B cell (primary cell): Measurements from ENCODE around the gene SOAT2. TPM values are rescaled to one million over a fixed set of nuclear protein-coding genes. Genes with fewer than 3 reads are reported as not detected.

Source experiments
- ATAC-seq: fragments of 200-7000 bp; cut with Tn5 transposase; one replicate; pipeline ENCODE4 v1.10.0; 2021; ENCODE audit warnings: low read depth, mild to moderate bottlenecking, moderate number of reproducible peaks, moderate library complexity
- CTCF ChIA-PET: fragments of 350-600 bp; sonication (Branson Sonifier 250); formaldehyde crosslinking; loops from one replicate; lab custom pipeline; 2021; ENCODE audit warnings: antibody characterized with exemption, inconsistent platforms; lab: Charles Lee
- POLR2A ChIA-PET: fragments of 350-600 bp; sonication (Branson Sonifier 250); formaldehyde crosslinking; loops from one replicate; lab custom pipeline; 2021; ENCODE audit warnings: antibody characterized with exemption; lab: Charles Lee
- DNase-seq: peaks from one replicate; pipeline ENCODE4 v3.0.0; 2013
- H2AFZ ChIP-seq: 2 replicates; pipeline ENCODE4 v1.6.1; 2012; ENCODE audit warnings: mild to moderate bottlenecking, low read depth, low read length; ENCODE audit not compliant: insufficient read depth, poor library complexity, severe bottlenecking
- H3K27ac ChIP-seq, 2 donors: 1 replicate in 1 of 2; 2 replicates in 1 of 2; pipeline ENCODE4 v1.5.1; 2012 to 2013; ENCODE audit warnings: low read length in 2 of 2, mild to moderate bottlenecking in 2 of 2, moderate library complexity in 1 of 2
- H3K27me3 ChIP-seq, 4 experiments: fragments of 200-600 bp in 1 of 4; sonication (generic) in 1 of 4; replicated peaks in 1 of 4; 1 replicate in 2 of 4; 2 replicates in 2 of 4; pipeline versions ENCODE4 v1.6.1 to v1.7.0; 2013 to 2016; ENCODE audit warnings: low read length in 3 of 4, mild to moderate bottlenecking in 2 of 4, mixed read lengths in 1 of 4, moderate library complexity in 1 of 4; ENCODE audit not compliant: insufficient read depth in 4 of 4, control insufficient read depth in 3 of 4; ENCODE audit errors: control extremely low read depth in 1 of 4
- H3K36me3 ChIP-seq, 2 experiments: replicated peaks in 1 of 2; 1 replicate in 1 of 2; 2 replicates in 1 of 2; pipeline versions ENCODE4 v1.6.1 to v1.7.1; 2013; ENCODE audit warnings: low read length in 1 of 2; ENCODE audit not compliant: insufficient read depth in 2 of 2, control insufficient read depth in 1 of 2; ENCODE audit errors: control extremely low read depth in 1 of 2, extremely low read depth in 1 of 2
- H3K4me1 ChIP-seq, 2 donors: fragments of 200-600 bp in 1 of 2; sonication (generic) in 1 of 2; 1 replicate in 1 of 2; 2 replicates in 1 of 2; pipeline versions ENCODE4 v1.5.1 to v1.6.1; 2013 to 2017; ENCODE audit warnings: low read length in 2 of 2; ENCODE audit not compliant: control insufficient read depth in 2 of 2, insufficient read depth in 2 of 2
- H3K4me2 ChIP-seq: replicated peaks from 2 replicates; pipeline ENCODE3; 2012; ENCODE audit warnings: mild to moderate bottlenecking, low read depth, low read length; ENCODE audit not compliant: poor library complexity, severe bottlenecking
- H3K4me3 ChIP-seq, 5 experiments: fragments of 200-600 bp in 1 of 5; sonication (generic) in 1 of 5; 1 replicate in 3 of 5; 2 replicates in 2 of 5; pipeline versions ENCODE4 v1.5.1 to v1.7.0; 2011 to 2016; ENCODE audit warnings: low read length in 4 of 5, mild to moderate bottlenecking in 4 of 5, low read depth in 2 of 5, control low read depth in 1 of 5, moderate library complexity in 1 of 5; ENCODE audit not compliant: insufficient read depth in 1 of 5; ENCODE audit errors: control extremely low read depth in 1 of 5, extremely low read depth in 1 of 5
- H3K79me2 ChIP-seq: fragments of 200-600 bp; sonication (generic); one replicate; pipeline ENCODE4 v1.6.0; 2016; ENCODE audit warnings: low read length; ENCODE audit not compliant: control insufficient read depth, insufficient read depth
- H3K9ac ChIP-seq: fragments of 200-600 bp; sonication (generic); 2 replicates; pipeline ENCODE4 v1.6.1; 2017; ENCODE audit warnings: mild to moderate bottlenecking, low read length, moderate library complexity
- H3K9me3 ChIP-seq, 3 donors: one replicate each; pipeline versions ENCODE4 v1.6.1 to v1.7.1; 2013; ENCODE audit warnings: low read length in 2 of 3; ENCODE audit not compliant: control insufficient read depth in 2 of 3, insufficient read depth in 1 of 3; ENCODE audit errors: control extremely low read depth in 1 of 3
- H4K20me1 ChIP-seq: 2 replicates; pipeline ENCODE4 v1.6.0; 2012; ENCODE audit warnings: mild to moderate bottlenecking, low read length; ENCODE audit not compliant: insufficient read depth, control insufficient read depth, poor library complexity, severe bottlenecking
- H3K27ac Mint-ChIP-seq: one replicate; pipeline ENCODE4 v1.8.0; 2021; ENCODE audit warnings: mixed read lengths
- H3K27me3 Mint-ChIP-seq: one replicate; pipeline ENCODE4 v1.8.0; 2021; ENCODE audit warnings: mixed read lengths
- H3K4me1 Mint-ChIP-seq: one replicate; pipeline ENCODE4 v1.8.0; 2021; ENCODE audit warnings: mixed read lengths
- H3K4me3 Mint-ChIP-seq: one replicate; pipeline ENCODE4 v1.8.0; 2021; ENCODE audit warnings: mixed read lengths
- H3K9me3 Mint-ChIP-seq: one replicate; pipeline ENCODE4 v1.8.0; 2022; ENCODE audit warnings: mixed read lengths; ENCODE audit not compliant: insufficient read depth
- EZH2 ChIP-seq: IDR thresholded peaks from 2 replicates; pipeline ENCODE4 v1.6.1; 2012; ENCODE audit warnings: borderline replicate concordance, low read depth, mild to moderate bottlenecking, moderate library complexity, low read length; ENCODE audit not compliant: insufficient read depth, poor library complexity, severe bottlenecking
- WGBS: methylation state at CpG from one replicate; pipeline ENCODE4 v1.1.5; 2013; ENCODE audit warnings: missing lambda C conversion rate; ENCODE audit not compliant: insufficient coverage; 5-methylcytosine and 5-hydroxymethylcytosine counted together
- intact Hi-C: fragments of 100-400 bp; cut with micrococcal nuclease; formaldehyde crosslinking; loops from one replicate; pipeline ENCODE4 v1.10.0; 2022
- polyA plus RNA-seq: library from polyadenylated mRNA; depleted of rRNA; stranded (reverse); fragments of >200 nt; gene quantifications from 2 replicates; pipeline ENCODE4 v1.2.3, GENCODE V29; 2012
- total RNA-seq, 2 donors: library from RNA; stranded (reverse); fragments of 120-200 nt in 1 of 2; gene quantifications; 1 replicate in 1 of 2; 2 replicates in 1 of 2; pipeline versions ENCODE4 v1.2.3 to v1.2.4, GENCODE V29; 2013 to 2022
- TF ChIP-seq, protein P1 (sequence below): fragments of 200-600 bp; IDR thresholded peaks from one replicate; pipeline ENCODE4 v1.8.0; 2022; ENCODE audit warnings: antibody characterized with exemption, mild to moderate bottlenecking

SOAT2 gene
- total and polyA plus RNA-seq, 2 donors (not counting 1 experiment from before 2014, with no cell fraction given) = 0.31 TPM; not detected in 1

DNA sequence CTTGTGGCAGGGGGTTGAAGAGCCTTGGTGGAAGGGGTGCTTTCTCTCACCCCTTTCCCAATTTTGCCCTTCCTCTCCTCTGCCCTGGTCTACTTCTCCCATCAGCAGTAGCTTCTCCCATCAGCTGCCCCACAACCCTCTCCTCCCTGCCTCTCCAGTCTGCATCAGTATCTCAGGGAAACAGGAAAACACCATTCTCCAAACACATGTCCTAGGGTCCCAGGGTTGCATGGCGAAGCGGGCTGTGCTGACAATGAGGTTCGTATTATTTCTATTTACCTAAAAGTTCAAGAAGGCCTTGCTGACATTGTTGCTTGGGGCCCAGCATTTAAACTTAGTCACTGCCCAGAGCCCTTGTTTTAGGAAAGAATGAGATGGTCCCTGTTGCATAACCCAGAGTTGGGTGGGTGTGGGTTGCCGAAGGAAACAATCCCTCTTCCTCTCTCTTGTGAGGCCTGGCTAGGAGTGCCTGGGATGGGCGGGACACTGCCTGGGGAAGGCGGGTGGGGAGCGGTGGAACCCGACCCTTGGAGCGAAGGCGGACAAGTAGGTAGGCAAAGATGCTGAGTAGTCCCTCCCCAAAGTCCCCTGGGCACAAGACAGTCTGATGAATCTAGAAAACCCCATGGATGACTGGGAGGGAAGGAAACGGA is 7.1 kb upstream of the SOAT2 start:
- peaks cover 25% of the 10 kb centered on the region for H3K27me3 Mint-ChIP-seq
- Histone ChIP-seq H3K9me3 (no peaks in the 10 kb centered on the region), H4K20me1 (no peaks in the 10 kb centered on the region), H3K4me3 (no peak overlapping the region), H3K27me3 (peaks cover 0 to 18% (median 8%) of the 10 kb centered on the region in 4 experiments), H3K4me1 (peaks cover 18 to 23% of the 10 kb centered on the region in 2 donors), H3K36me3 (no peaks in the 10 kb centered on the region), H3K79me2 (no peaks in the 10 kb centered on the region), H3K4me2 (no peak overlapping the region), H2AFZ (no peak overlapping the region), H3K9ac (no peak overlapping the region), H3K27ac (no peak overlapping the region)
- POLR2A ChIA-PET = no interaction called here
- H3K9me3 Mint-ChIP-seq = no peaks in the 10 kb centered on the region
- intact Hi-C loops = loop anchor here (5.0 kb wide), 1 partner anchor 44 kb away; the partner anchor contains the start of gene TNS2
- H3K4me3 Mint-ChIP-seq = peak overlapping the region; percentile 44
- peaks cover 28% of the 10 kb centered on the region for H3K4me1 Mint-ChIP-seq
- CTCF ChIA-PET = interaction anchor here (3.4 to 13.1 kb wide), 2 partner anchors 11 to 29 kb away, joined by 22 to 344 read pairs; no protein-coding TSS in a partner anchor
- no peak for ATAC-seq
- H3K27ac Mint-ChIP-seq = no peak overlapping the region
- no peak for TF ChIP-seq EZH2
- TF ChIP-seq, protein P1, sequence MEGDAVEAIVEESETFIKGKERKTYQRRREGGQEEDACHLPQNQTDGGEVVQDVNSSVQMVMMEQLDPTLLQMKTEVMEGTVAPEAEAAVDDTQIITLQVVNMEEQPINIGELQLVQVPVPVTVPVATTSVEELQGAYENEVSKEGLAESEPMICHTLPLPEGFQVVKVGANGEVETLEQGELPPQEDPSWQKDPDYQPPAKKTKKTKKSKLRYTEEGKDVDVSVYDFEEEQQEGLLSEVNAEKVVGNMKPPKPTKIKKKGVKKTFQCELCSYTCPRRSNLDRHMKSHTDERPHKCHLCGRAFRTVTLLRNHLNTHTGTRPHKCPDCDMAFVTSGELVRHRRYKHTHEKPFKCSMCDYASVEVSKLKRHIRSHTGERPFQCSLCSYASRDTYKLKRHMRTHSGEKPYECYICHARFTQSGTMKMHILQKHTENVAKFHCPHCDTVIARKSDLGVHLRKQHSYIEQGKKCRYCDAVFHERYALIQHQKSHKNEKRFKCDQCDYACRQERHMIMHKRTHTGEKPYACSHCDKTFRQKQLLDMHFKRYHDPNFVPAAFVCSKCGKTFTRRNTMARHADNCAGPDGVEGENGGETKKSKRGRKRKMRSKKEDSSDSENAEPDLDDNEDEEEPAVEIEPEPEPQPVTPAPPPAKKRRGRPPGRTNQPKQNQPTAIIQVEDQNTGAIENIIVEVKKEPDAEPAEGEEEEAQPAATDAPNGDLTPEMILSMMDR = no peak
- WGBS = 80% methylated on average over 2 of the region's 11 CpGs
- no peak for DNase-seq

GRCh38 chr12:53096759-53097158 is 6.5 kb upstream of the SOAT2 start:
- Mint-ChIP-seq H3K4me1 (peaks cover 28% of the 10 kb centered on the region), H3K27me3 (peaks cover 21% of the 10 kb centered on the region), H3K9me3 (no peaks in the 10 kb centered on the region), H3K27ac (peak overlapping the region; percentile 53), H3K4me3 (peak overlapping the region; percentile 90)
- no peak for TF ChIP-seq EZH2
- TF ChIP-seq, protein P1 = no peak
- ATAC-seq (no peak), DNase-seq (no peak)
- WGBS = 71% methylated on average over 7 of the region's 9 CpGs
- Histone ChIP-seq H3K4me3 (peak overlapping the region in 1 of 5 experiments; percentile 69), H3K4me2 (peak overlapping the region; percentile 100), H2AFZ (peak overlapping the region; percentile 89), H3K4me1 (peaks cover 18 to 23% of the 10 kb centered on the region in 2 donors), H3K27me3 (peaks cover 0 to 18% (median 8%) of the 10 kb centered on the region in 4 experiments), H4K20me1 (no peaks in the 10 kb centered on the region), H3K9me3 (no peaks in the 10 kb centered on the region), H3K79me2 (no peaks in the 10 kb centered on the region), H3K36me3 (no peaks in the 10 kb centered on the region), H3K9ac (peak overlapping the region; percentile 78), H3K27ac (no peak overlapping the region)
- ChIA-PET POLR2A (no interaction called here), CTCF (interaction anchor here (3.4 to 13.1 kb wide), 3 partner anchors 11 to 29 kb away, joined by 22 to 344 read pairs (median 53); partner anchors contain the start of gene SPRYD3)
- intact Hi-C loops = loop anchor here (1.0 to 5.0 kb wide), 2 partner anchors 17 to 44 kb away; partner anchors contain the start of genes SPRYD3 and TNS2
